Neural cell (in vitro differentiated cells): ENCODE measurements around the gene NME9. TPM values are rescaled to one million over a fixed set of nuclear protein-coding genes. Genes with fewer than 3 reads are reported as not detected.

Experiments used
- H2AFZ ChIP-seq: fragments of 200-600, 300-800 bp; sonication (generic), shearing (Covaris generic); 2 replicates; pipeline ENCODE4 v1.6.0; 2014; ENCODE audit warnings: low read depth, mild to moderate bottlenecking, antibody characterized with exemption, low read length, moderate library complexity
- H3F3A ChIP-seq: fragments of 200-600 bp; shearing (Covaris generic); 2 replicates; pipeline ENCODE4 v1.6.1; 2016; ENCODE audit warnings: mild to moderate bottlenecking, moderate library complexity, mixed read lengths, antibody characterized with exemption, low read length; ENCODE audit not compliant: insufficient read depth, poor library complexity, severe bottlenecking
- H3K27ac ChIP-seq: fragments of 200-600, 300-800 bp; sonication (generic), shearing (Covaris generic); 2 replicates; pipeline ENCODE4 v1.5.1; 2014; ENCODE audit warnings: mild to moderate bottlenecking, low read length, moderate library complexity
- H3K27me3 ChIP-seq: fragments of 300-800, 200-600 bp; sonication (generic), shearing (Covaris generic); 2 replicates; pipeline ENCODE4 v1.6.0; 2014; ENCODE audit warnings: mild to moderate bottlenecking, low read depth, low read length, moderate library complexity; ENCODE audit not compliant: insufficient read depth
- H3K36me3 ChIP-seq: fragments of 300-800, 200-600 bp; sonication (generic), shearing (Covaris generic); 2 replicates; pipeline ENCODE4 v1.5.1; 2014; ENCODE audit warnings: mild to moderate bottlenecking, antibody characterized with exemption, low read length, moderate library complexity; ENCODE audit not compliant: insufficient read depth
- H3K4me2 ChIP-seq: fragments of 300-800, 200-600 bp; sonication (generic), shearing (Covaris generic); 2 replicates; pipeline ENCODE4 v1.6.0; 2014; ENCODE audit warnings: mild to moderate bottlenecking, low read length
- H3K4me3 ChIP-seq: fragments of 300-800, 200-600 bp; sonication (generic), shearing (Covaris generic); 2 replicates; pipeline ENCODE4 v1.5.1; 2014; ENCODE audit warnings: mild to moderate bottlenecking, low read length, moderate library complexity
- H3K79me2 ChIP-seq: fragments of 200-600 bp; shearing (Covaris generic); replicated peaks from 2 replicates; pipeline ENCODE4 v1.6.0; 2014; ENCODE audit warnings: mild to moderate bottlenecking, low read length, moderate library complexity; ENCODE audit not compliant: insufficient read depth
- H3K9ac ChIP-seq: fragments of 300-800, 200-600 bp; sonication (generic), shearing (Covaris generic); 2 replicates; pipeline ENCODE4 v1.6.1; 2016; ENCODE audit warnings: mild to moderate bottlenecking, low read length, mixed read lengths
- H3K9me2 ChIP-seq: fragments of 200-600 bp; shearing (Covaris generic); 2 replicates; pipeline ENCODE4 v1.6.1; 2016; ENCODE audit warnings: mild to moderate bottlenecking, low read length, mixed read lengths; ENCODE audit not compliant: insufficient read depth
- H3K9me3 ChIP-seq: fragments of 200-600, 300-800 bp; sonication (generic), shearing (Covaris generic); 2 replicates; pipeline ENCODE4 v1.6.1; 2016; ENCODE audit warnings: mild to moderate bottlenecking, mixed run types, low read length, moderate library complexity, mixed read lengths
- H4K20me1 ChIP-seq: fragments of 200-600 bp; shearing (Covaris generic); 2 replicates; pipeline ENCODE4 v1.6.1; 2016; ENCODE audit warnings: mild to moderate bottlenecking, mixed run types; ENCODE audit not compliant: insufficient read depth
- CTCF ChIP-seq: fragments of 450-650 bp; IDR thresholded peaks from 2 replicates; pipeline ENCODE4 v1.5.1; 2014; ENCODE audit warnings: antibody characterized with exemption, mild to moderate bottlenecking, moderate library complexity; ENCODE audit not compliant: poor library complexity, severe bottlenecking
- EP300 ChIP-seq: fragments of 450-650 bp; conservative IDR thresholded peaks from 2 replicates; pipeline ENCODE4 v1.6.1; 2014; ENCODE audit warnings: antibody characterized with exemption, mild to moderate bottlenecking, moderate library complexity; ENCODE audit not compliant: poor library complexity, severe bottlenecking
- EZH2 ChIP-seq: fragments of 200-600, 300-800 bp; shearing (Covaris generic), sonication (generic); IDR thresholded peaks from 2 replicates; pipeline ENCODE4 v1.6.1; 2014; ENCODE audit warnings: antibody characterized with exemption, low read length, borderline replicate concordance, mild to moderate bottlenecking; ENCODE audit not compliant: insufficient read depth, poor library complexity, severe bottlenecking
- MXI1 ChIP-seq: fragments of 450-650 bp; conservative IDR thresholded peaks from 2 replicates; pipeline ENCODE4 v1.6.1; 2014; ENCODE audit warnings: antibody characterized with exemption, mild to moderate bottlenecking; ENCODE audit not compliant: poor library complexity, severe bottlenecking
- POLR2AphosphoS5 ChIP-seq: IDR thresholded peaks from 2 replicates; pipeline ENCODE4 v1.6.1; 2012
- RAD21 ChIP-seq: fragments of 450-650 bp; conservative IDR thresholded peaks from 2 replicates; pipeline ENCODE4 v1.6.1; 2014; ENCODE audit warnings: antibody characterized with exemption, mild to moderate bottlenecking, moderate library complexity
- SMC3 ChIP-seq: fragments of 450-650 bp; conservative IDR thresholded peaks from 2 replicates; pipeline ENCODE4 v1.6.1; 2014; ENCODE audit warnings: antibody characterized with exemption, mild to moderate bottlenecking, moderate library complexity; ENCODE audit not compliant: poor library complexity
- TAF1 ChIP-seq: IDR thresholded peaks from 2 replicates; pipeline ENCODE4 v1.6.1; 2012; ENCODE audit warnings: low read depth
- polyA plus RNA-seq: library from polyadenylated mRNA; depleted of rRNA; stranded (reverse); fragments of >200 nt; gene quantifications from 2 replicates; pipeline ENCODE4 v1.2.3, GENCODE V29; 2014
- TF ChIP-seq, protein P1 (sequence below): IDR thresholded peaks from 2 replicates; pipeline ENCODE4 v1.6.1; 2012; ENCODE audit warnings: borderline replicate concordance

The NME9 gene
- polyA plus RNA-seq, 1 donor from 2014 or later: 17.4 TPM

- no peaks in the 10 kb centered on the region for H3K9me3 ChIP-seq
- no peaks in the 10 kb centered on the region for H4K20me1 ChIP-seq
- H3K9me2 ChIP-seq: no peaks in the 10 kb centered on the region
- H3K27me3 ChIP-seq: no peaks in the 10 kb centered on the region
- no peak overlapping the region for H3K9ac ChIP-seq
- TF ChIP-seq POLR2AphosphoS5 (no peak), TAF1 (no peak), EP300 (no peak), EZH2 (no peak), SMC3 (no peak), RAD21 (no peak), CTCF (no peak), MXI1 (no peak)
- TF ChIP-seq, protein P1, sequence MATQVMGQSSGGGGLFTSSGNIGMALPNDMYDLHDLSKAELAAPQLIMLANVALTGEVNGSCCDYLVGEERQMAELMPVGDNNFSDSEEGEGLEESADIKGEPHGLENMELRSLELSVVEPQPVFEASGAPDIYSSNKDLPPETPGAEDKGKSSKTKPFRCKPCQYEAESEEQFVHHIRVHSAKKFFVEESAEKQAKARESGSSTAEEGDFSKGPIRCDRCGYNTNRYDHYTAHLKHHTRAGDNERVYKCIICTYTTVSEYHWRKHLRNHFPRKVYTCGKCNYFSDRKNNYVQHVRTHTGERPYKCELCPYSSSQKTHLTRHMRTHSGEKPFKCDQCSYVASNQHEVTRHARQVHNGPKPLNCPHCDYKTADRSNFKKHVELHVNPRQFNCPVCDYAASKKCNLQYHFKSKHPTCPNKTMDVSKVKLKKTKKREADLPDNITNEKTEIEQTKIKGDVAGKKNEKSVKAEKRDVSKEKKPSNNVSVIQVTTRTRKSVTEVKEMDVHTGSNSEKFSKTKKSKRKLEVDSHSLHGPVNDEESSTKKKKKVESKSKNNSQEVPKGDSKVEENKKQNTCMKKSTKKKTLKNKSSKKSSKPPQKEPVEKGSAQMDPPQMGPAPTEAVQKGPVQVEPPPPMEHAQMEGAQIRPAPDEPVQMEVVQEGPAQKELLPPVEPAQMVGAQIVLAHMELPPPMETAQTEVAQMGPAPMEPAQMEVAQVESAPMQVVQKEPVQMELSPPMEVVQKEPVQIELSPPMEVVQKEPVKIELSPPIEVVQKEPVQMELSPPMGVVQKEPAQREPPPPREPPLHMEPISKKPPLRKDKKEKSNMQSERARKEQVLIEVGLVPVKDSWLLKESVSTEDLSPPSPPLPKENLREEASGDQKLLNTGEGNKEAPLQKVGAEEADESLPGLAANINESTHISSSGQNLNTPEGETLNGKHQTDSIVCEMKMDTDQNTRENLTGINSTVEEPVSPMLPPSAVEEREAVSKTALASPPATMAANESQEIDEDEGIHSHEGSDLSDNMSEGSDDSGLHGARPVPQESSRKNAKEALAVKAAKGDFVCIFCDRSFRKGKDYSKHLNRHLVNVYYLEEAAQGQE: no peak
- no peak overlapping the region for H3K4me3 ChIP-seq
- H3K79me2 ChIP-seq: no peaks in the 10 kb centered on the region
- H3F3A ChIP-seq: no peaks in the 10 kb centered on the region
- H2AFZ ChIP-seq: no peak overlapping the region
- no peak overlapping the region for H3K27ac ChIP-seq
- H3K36me3 ChIP-seq: no peaks in the 10 kb centered on the region
- no peak overlapping the region for H3K4me2 ChIP-seq
Measured at GRCh38 chr3:138297876-138298275, 31.8 kb downstream of the NME9 start.

DNA sequence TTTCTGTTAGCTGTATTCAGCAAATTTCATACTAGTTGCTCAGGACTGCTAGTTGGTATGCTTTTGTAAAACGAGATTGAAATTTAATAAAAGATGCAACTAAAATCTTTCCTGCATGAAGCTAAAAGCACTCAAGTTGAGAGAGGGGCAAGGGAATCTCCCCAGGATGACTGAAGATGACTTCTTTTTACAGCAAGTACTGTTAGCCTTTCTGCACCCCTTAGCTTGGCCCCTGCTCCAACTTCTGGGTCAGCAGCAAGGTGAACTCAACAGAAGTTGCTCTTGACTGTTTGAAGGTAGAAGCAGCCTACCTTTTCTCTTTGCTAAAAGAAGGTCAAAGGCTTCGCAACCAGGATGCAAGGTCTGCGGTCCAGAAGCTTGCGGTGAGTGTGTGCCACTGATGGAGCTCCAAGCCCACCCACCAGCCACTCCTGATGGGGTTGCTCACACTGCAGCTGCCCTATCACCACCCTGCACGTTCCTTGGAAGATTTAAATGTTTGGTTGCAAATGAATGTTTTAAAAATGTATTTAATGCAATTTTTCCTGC, 32.5 kb downstream of the NME9 start:
- no peak overlapping the region for H3K27ac ChIP-seq
- H3K4me3 ChIP-seq: no peak overlapping the region
- no peak overlapping the region for H3K4me2 ChIP-seq
- H3F3A ChIP-seq: no peaks in the 10 kb centered on the region
- H4K20me1 ChIP-seq: no peaks in the 10 kb centered on the region
- no peaks in the 10 kb centered on the region for H3K79me2 ChIP-seq
- no peak overlapping the region for H2AFZ ChIP-seq
- no peaks in the 10 kb centered on the region for H3K9me2 ChIP-seq
- no peak overlapping the region for H3K9ac ChIP-seq
- TF ChIP-seq RAD21 (no peak), POLR2AphosphoS5 (no peak), EZH2 (no peak), MXI1 (no peak), EP300 (no peak), CTCF (no peak), TAF1 (no peak), SMC3 (no peak)
- TF ChIP-seq, protein P1: no peak
- H3K27me3 ChIP-seq: no peaks in the 10 kb centered on the region
- H3K36me3 ChIP-seq: no peaks in the 10 kb centered on the region
- no peaks in the 10 kb centered on the region for H3K9me3 ChIP-seq
